Bronchial smooth muscle cell (primary cell): ENCODE results near the gene GCN1. TPM values are rescaled to one million over a fixed set of nuclear protein-coding genes. Genes with fewer than 3 reads are reported as not detected.

ENCODE experiments used
- total RNA-seq: library from RNA; depleted of rRNA; stranded (reverse); fragments of >200 nt; gene quantifications from 2 replicates; pipeline ENCODE4 v1.2.1, GENCODE V29; 2014

Gene GCN1, protein sequence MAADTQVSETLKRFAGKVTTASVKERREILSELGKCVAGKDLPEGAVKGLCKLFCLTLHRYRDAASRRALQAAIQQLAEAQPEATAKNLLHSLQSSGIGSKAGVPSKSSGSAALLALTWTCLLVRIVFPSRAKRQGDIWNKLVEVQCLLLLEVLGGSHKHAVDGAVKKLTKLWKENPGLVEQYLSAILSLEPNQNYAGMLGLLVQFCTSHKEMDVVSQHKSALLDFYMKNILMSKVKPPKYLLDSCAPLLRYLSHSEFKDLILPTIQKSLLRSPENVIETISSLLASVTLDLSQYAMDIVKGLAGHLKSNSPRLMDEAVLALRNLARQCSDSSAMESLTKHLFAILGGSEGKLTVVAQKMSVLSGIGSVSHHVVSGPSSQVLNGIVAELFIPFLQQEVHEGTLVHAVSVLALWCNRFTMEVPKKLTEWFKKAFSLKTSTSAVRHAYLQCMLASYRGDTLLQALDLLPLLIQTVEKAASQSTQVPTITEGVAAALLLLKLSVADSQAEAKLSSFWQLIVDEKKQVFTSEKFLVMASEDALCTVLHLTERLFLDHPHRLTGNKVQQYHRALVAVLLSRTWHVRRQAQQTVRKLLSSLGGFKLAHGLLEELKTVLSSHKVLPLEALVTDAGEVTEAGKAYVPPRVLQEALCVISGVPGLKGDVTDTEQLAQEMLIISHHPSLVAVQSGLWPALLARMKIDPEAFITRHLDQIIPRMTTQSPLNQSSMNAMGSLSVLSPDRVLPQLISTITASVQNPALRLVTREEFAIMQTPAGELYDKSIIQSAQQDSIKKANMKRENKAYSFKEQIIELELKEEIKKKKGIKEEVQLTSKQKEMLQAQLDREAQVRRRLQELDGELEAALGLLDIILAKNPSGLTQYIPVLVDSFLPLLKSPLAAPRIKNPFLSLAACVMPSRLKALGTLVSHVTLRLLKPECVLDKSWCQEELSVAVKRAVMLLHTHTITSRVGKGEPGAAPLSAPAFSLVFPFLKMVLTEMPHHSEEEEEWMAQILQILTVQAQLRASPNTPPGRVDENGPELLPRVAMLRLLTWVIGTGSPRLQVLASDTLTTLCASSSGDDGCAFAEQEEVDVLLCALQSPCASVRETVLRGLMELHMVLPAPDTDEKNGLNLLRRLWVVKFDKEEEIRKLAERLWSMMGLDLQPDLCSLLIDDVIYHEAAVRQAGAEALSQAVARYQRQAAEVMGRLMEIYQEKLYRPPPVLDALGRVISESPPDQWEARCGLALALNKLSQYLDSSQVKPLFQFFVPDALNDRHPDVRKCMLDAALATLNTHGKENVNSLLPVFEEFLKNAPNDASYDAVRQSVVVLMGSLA (N-terminal part only)
- 65.5 and 66.7 TPM in 2 replicates for total RNA-seq

DNA sequence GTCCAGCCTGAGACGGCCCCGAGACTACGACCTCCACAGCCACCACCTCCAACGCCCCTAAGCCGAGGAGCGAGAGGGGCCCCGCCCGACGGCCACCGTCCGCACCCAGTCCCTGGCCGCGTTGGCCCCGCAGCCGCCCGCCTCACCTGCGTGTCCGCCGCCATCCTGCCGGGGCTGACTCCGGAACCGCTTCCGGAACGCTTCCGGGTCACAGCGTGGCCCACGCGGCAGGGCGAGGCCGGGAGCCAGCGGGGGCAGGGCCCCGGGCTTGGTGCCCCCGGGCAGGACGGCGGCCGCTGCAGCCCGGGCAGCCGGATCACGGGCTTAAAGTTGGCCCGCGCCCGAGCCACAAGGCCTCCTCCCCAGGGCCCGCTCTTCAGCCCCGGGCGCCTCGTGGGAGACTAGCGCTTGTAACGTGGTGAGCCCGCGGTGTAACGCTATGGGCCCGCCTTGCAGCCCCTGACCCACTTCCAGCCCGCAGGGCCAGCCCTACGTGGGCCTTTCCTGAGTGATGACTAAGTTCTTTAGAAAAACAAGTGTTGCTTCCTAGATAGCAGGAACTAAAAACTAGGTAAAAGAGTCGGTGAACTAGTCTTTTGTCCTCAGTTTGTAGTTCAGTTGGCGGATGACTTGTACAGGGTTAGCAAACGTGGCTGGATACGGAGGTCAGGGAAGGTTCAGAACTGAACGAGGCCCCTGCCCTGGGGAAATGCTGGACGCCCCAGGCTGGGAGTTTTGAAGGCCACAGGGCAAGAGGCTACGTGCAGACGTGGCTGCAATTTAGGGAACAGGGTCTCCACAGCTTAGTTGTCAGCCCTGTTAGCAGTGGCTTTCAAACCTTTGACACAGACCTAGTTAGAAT lies at the start of gene GCN1:
Gene GCN1 (minus strand): TSS at position 182 of the 862 bp plus-strand sequence. CDS start 18 bp downstream, at position 164.

DNA sequence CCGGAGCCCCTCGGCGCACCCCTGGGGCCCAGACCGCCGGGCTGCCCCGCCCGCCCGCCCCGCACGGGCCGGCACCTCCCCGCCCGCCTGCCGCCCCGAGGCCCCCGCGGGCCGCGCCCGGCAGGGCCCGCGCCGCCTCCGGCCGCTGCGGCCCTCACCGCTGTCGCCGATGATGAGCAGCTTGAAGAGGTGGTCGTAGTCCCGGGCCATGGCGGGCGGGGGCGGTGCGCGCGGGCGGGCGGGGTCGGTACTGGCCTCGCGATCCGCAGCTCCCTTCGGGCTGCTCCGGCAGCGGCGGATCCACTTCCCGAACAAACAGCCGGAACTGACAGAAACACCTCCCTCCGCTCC lies 78.1 kb downstream of the GCN1 start, which contains the start of gene RAB35:
Gene RAB35 (minus strand): TSS at position 313 of the 351 bp plus-strand sequence. CDS start 103 bp downstream, at position 210.

Other genes with a start within 250 kb of the GCN1 start
- gene BICDL1, start 205.5 kb downstream of the GCN1 start, total RNA-seq: not detected in 2 replicates
- 21.6 and 33.3 TPM in 2 replicates for gene RAB35, start 78.0 kb downstream of the GCN1 start, total RNA-seq
- gene RPLP0, start 6.4 kb upstream of the GCN1 start, total RNA-seq: 3,592 and 5,815 TPM in 2 replicates
- 13.7 and 22.9 TPM in 2 replicates for gene PXN, start 71.0 kb upstream of the GCN1 start, total RNA-seq
- gene RNU4-2, start 97.2 kb upstream of the GCN1 start, total RNA-seq: 755 and 2,327 TPM in 2 replicates
- 503 and 1,049 TPM in 2 replicates for gene RNU4-1, start 98.5 kb upstream of the GCN1 start, total RNA-seq
- 2.6 and 2.7 TPM in 2 replicates for gene SIRT4, start 107.6 kb upstream of the GCN1 start, total RNA-seq
- gene PLA2G1B, start 133.1 kb upstream of the GCN1 start, total RNA-seq: 0.17 TPM in 1 of 2 replicates, not detected in the other
- gene MSI1, start 174.4 kb upstream of the GCN1 start, total RNA-seq: under 0.01 TPM in 1 of 2 replicates, not detected in the other
- 754 and 795 TPM in 2 replicates for gene COX6A1, start 243.4 kb upstream of the GCN1 start, total RNA-seq